IMR-90 (cell line): ENCODE data around the gene PROX2. TPM values are rescaled to one million over a fixed set of nuclear protein-coding genes. Genes with fewer than 3 reads are reported as not detected.

Experiments
- ATAC-seq: fragments of 200-7000 bp; cut with Tn5 transposase; 2 replicates; pipeline ENCODE4 v1.9.1; 2020; ENCODE audit warnings: low read depth, mild to moderate bottlenecking, moderate library complexity
- BruUV-seq: library from RNA; stranded (reverse); fragments of 400-500 nt; replicated peaks from 2 replicates; lab custom pipeline; 2021; lab: Mats Ljungman, UMichigan
- CTCF ChIA-PET: fragments of 300-600 bp; formaldehyde crosslinking; extraction: SDS; loops from one replicate; lab custom pipeline; 2021; ENCODE audit warnings: antibody characterized with exemption; lab: Yijun Ruan, JAX
- POLR2A ChIA-PET: fragments of 300-600 bp; sonication (Branson Sonifier 250); formaldehyde crosslinking; loops from one replicate; lab custom pipeline; 2022; ENCODE audit warnings: antibody characterized with exemption; ENCODE audit not compliant: unreplicated experiment; lab: Charles Lee
- DNase-seq: peaks from one replicate; pipeline ENCODE4 v3.0.0; 2013
- H2AFZ ChIP-seq: replicated peaks from 2 replicates; pipeline ENCODE3; 2013; ENCODE audit warnings: low read length, mild to moderate bottlenecking; ENCODE audit not compliant: poor library complexity
- H2AK5ac ChIP-seq: 2 replicates; pipeline ENCODE4 v1.6.1; 2013; ENCODE audit warnings: low read depth, low read length, inconsistent platforms
- H2AK9ac ChIP-seq: replicated peaks from 2 replicates; pipeline ENCODE3; 2013; ENCODE audit warnings: mild to moderate bottlenecking, low read depth, low read length, moderate library complexity; ENCODE audit not compliant: poor library complexity
- H2BK120ac ChIP-seq: 2 replicates; pipeline ENCODE4 v1.6.1; 2013; ENCODE audit warnings: low read depth, low read length, inconsistent platforms
- H2BK15ac ChIP-seq: 3 replicates; pipeline ENCODE4 v1.6.1; 2013; ENCODE audit warnings: low read depth, low read length, inconsistent platforms
- H2BK20ac ChIP-seq: 2 replicates; pipeline ENCODE4 v1.6.1; 2013; ENCODE audit warnings: low read depth, mild to moderate bottlenecking, inconsistent platforms, low read length, moderate library complexity
- H2BK5ac ChIP-seq: 2 replicates; pipeline ENCODE4 v1.6.1; 2013; ENCODE audit warnings: mild to moderate bottlenecking, low read depth, low read length, inconsistent platforms; ENCODE audit not compliant: poor library complexity, severe bottlenecking
- H3K14ac ChIP-seq: replicated peaks from 2 replicates; pipeline ENCODE4 v1.6.1; 2013; ENCODE audit warnings: low read depth, low read length, inconsistent platforms
- H3K18ac ChIP-seq: 2 replicates; pipeline ENCODE4 v1.6.1; 2013; ENCODE audit warnings: low read depth, low read length, control low read depth
- H3K23ac ChIP-seq: 2 replicates; pipeline ENCODE4 v1.6.1; 2013; ENCODE audit warnings: low read depth, low read length, inconsistent platforms
- H3K27ac ChIP-seq: 2 replicates; pipeline ENCODE4 v1.5.1; 2013; ENCODE audit warnings: mild to moderate bottlenecking, control low read depth, low read length; ENCODE audit not compliant: insufficient read depth
- H3K27me3 ChIP-seq: 2 replicates; pipeline ENCODE4 v1.6.1; 2013; ENCODE audit warnings: low read length; ENCODE audit not compliant: control insufficient read depth, insufficient read depth
- H3K36me3 ChIP-seq: 2 replicates; pipeline ENCODE4 v1.6.1; 2013; ENCODE audit warnings: low read length, mixed read lengths; ENCODE audit not compliant: control insufficient read depth, insufficient read depth
- H3K4ac ChIP-seq: 2 replicates; pipeline ENCODE4 v1.6.1; 2013; ENCODE audit warnings: low read depth, low read length, inconsistent platforms
- H3K4me1 ChIP-seq: 2 replicates; pipeline ENCODE4 v1.6.1; 2013; ENCODE audit warnings: low read length, mixed read lengths; ENCODE audit not compliant: control insufficient read depth, insufficient read depth
- H3K4me2 ChIP-seq: 2 replicates; pipeline ENCODE4 v1.6.1; 2013; ENCODE audit warnings: low read depth, mild to moderate bottlenecking, control low read depth, low read length, moderate library complexity
- H3K4me3 ChIP-seq: 2 replicates; pipeline ENCODE4 v1.5.1; 2013; ENCODE audit warnings: low read depth, mild to moderate bottlenecking, control low read depth, low read length, moderate library complexity; ENCODE audit not compliant: insufficient read depth
- H3K56ac ChIP-seq: 2 replicates; pipeline ENCODE4 v1.6.1; 2013; ENCODE audit warnings: low read length, inconsistent platforms; ENCODE audit not compliant: insufficient read depth; ENCODE audit errors: extremely low read depth
- H3K79me1 ChIP-seq, 2 experiments: 2 replicates each; pipeline ENCODE4 v1.6.1; 2013; ENCODE audit warnings: low read length in 2 of 2, inconsistent platforms in 1 of 2, low read depth in 1 of 2
- H3K9ac ChIP-seq: 2 replicates; pipeline ENCODE4 v1.6.1; 2013; ENCODE audit warnings: low read depth, low read length, control low read depth
- H3K9me1 ChIP-seq: 2 replicates; pipeline ENCODE4 v1.6.1; 2013; ENCODE audit warnings: low read length, inconsistent platforms; ENCODE audit not compliant: insufficient read depth
- H3K9me3 ChIP-seq: 2 replicates; pipeline ENCODE4 v1.6.1; 2013; ENCODE audit warnings: low read length; ENCODE audit not compliant: control insufficient read depth, insufficient read depth
- H4K20me1 ChIP-seq: 2 replicates; pipeline ENCODE4 v1.6.1; 2013; ENCODE audit warnings: low read length, inconsistent platforms; ENCODE audit not compliant: insufficient read depth
- H4K5ac ChIP-seq: 2 replicates; pipeline ENCODE4 v1.6.1; 2013; ENCODE audit warnings: mild to moderate bottlenecking, low read depth, low read length, control low read depth
- H4K8ac ChIP-seq, 2 experiments: 2 replicates each; pipeline ENCODE4 v1.6.1; 2013; ENCODE audit warnings: low read depth in 2 of 2, low read length in 2 of 2, control low read depth in 1 of 2, inconsistent platforms in 1 of 2
- H4K91ac ChIP-seq: 2 replicates; pipeline ENCODE4 v1.6.1; 2013; ENCODE audit warnings: low read depth, low read length, inconsistent platforms; ENCODE audit not compliant: insufficient read depth
- BHLHE40 ChIP-seq: fragments of 150-350 bp; IDR thresholded peaks from 2 replicates; pipeline ENCODE4 v1.6.1; 2016; ENCODE audit warnings: mild to moderate bottlenecking, low read depth, low read length
- CEBPB ChIP-seq: IDR thresholded peaks from 2 replicates; pipeline ENCODE4 v1.6.1; 2012; ENCODE audit warnings: low read depth, low read length, improper control_type of control experiment
- CHD1 ChIP-seq: IDR thresholded peaks from 2 replicates; pipeline ENCODE4 v1.6.1; 2012; ENCODE audit warnings: low read depth, low read length, improper control_type of control experiment
- CTCF ChIP-seq: conservative IDR thresholded peaks from 2 replicates; pipeline ENCODE4 v1.5.1; 2012; ENCODE audit warnings: mild to moderate bottlenecking, low read depth, low read length, improper control_type of control experiment
- MAFK ChIP-seq: IDR thresholded peaks from 2 replicates; pipeline ENCODE4 v1.6.1; 2012; ENCODE audit warnings: low read depth, low read length, improper control_type of control experiment
- MAZ ChIP-seq: IDR thresholded peaks from 2 replicates; pipeline ENCODE4 v1.6.1; 2012; ENCODE audit warnings: low read depth, mild to moderate bottlenecking, low read length, improper control_type of control experiment, moderate library complexity, borderline replicate concordance
- NFE2L2 ChIP-seq: fragments of 150-350 bp; IDR thresholded peaks from 2 replicates; pipeline ENCODE4 v1.6.1; 2016; ENCODE audit warnings: low read depth, mild to moderate bottlenecking, low read length
- POLR2A ChIP-seq: IDR thresholded peaks from 2 replicates; pipeline ENCODE4 v1.6.1; 2012; ENCODE audit warnings: mild to moderate bottlenecking, low read depth, low read length
- RAD21 ChIP-seq: IDR thresholded peaks from 2 replicates; pipeline ENCODE4 v1.6.1; 2012; ENCODE audit warnings: low read length, improper control_type of control experiment
- RCOR1 ChIP-seq: IDR thresholded peaks from 2 replicates; pipeline ENCODE4 v1.6.1; 2012; ENCODE audit warnings: mild to moderate bottlenecking, low read length, improper control_type of control experiment; ENCODE audit not compliant: insufficient replicate concordance
- RFX5 ChIP-seq: IDR thresholded peaks from 2 replicates; pipeline ENCODE4 v1.8.0; 2012; ENCODE audit warnings: low read depth, mild to moderate bottlenecking, low read length, moderate library complexity
- SMC3 ChIP-seq: fragments of 150-350 bp; IDR thresholded peaks from 2 replicates; pipeline ENCODE4 v1.6.1; 2016; ENCODE audit warnings: low read depth, mild to moderate bottlenecking, antibody characterized with exemption, low read length, moderate library complexity
- WGBS, 2 experiments: methylation state at CpG; one replicate each; pipeline versions ENCODE4 v1.1.5 to v1.1.7; 2013; ENCODE audit warnings: missing lambda C conversion rate in 2 of 2; ENCODE audit not compliant: insufficient read length in 1 of 2; ENCODE audit errors: extremely low coverage in 2 of 2; 5-methylcytosine and 5-hydroxymethylcytosine counted together
- dilution Hi-C: fragments of 300-500 bp; cut with HindIII; formaldehyde crosslinking; loops from one replicate; pipeline ENCODE4 v1.14.3; 2018; ENCODE audit warnings: low sequenced_read_pairs; ENCODE audit not compliant: unreplicated experiment
- in situ Hi-C: fragments of 300-500 bp; cut with MboI; formaldehyde crosslinking; loops from 3 replicates; pipeline ENCODE4 v1.14.3; 2019; ENCODE audit warnings: low sequenced_read_pairs, inconsistent platforms, mixed read lengths
- intact Hi-C: fragments of 100-400 bp; cut with micrococcal nuclease; formaldehyde crosslinking; loops from 2 replicates; pipeline ENCODE4 v1.10.0; 2022
- polyA plus RNA-seq, 3 experiments: library from polyadenylated mRNA; depleted of rRNA; stranded (reverse); fragments of >200 nt; gene quantifications; 2 replicates each; pipeline ENCODE4 v1.2.3, GENCODE V29; 2012; ENCODE audit warnings: low replicate concordance in 1 of 3
- total RNA-seq: library from RNA; depleted of rRNA; stranded (reverse); fragments of >200 nt; gene quantifications from 2 replicates; pipeline ENCODE4 v1.2.3, GENCODE V29; 2012
- TF ChIP-seq, protein P1 (sequence below): fragments of 150-350 bp; IDR thresholded peaks from 2 replicates; pipeline ENCODE4 v1.6.1; 2016; ENCODE audit warnings: low read depth, mild to moderate bottlenecking, low read length, moderate library complexity, borderline replicate concordance

Gene PROX2
- total and polyA plus RNA-seq, 2 of the 4 experiments (the other 2 are of a cell fraction) = not detected

- no peak overlapping the region for H3K14ac ChIP-seq
- H3K9me3 ChIP-seq = no peaks in the 10 kb centered on the region
- no peak overlapping the region for H3K9ac ChIP-seq
- no peaks in the 10 kb centered on the region for H3K36me3 ChIP-seq
- H2BK15ac ChIP-seq = no peak overlapping the region
- no peak overlapping the region for H2AFZ ChIP-seq
- no peak for ATAC-seq
- WGBS, 2 experiments = 0% methylated on average over 1 of the region's 5 CpGs; no CpG with 5 or more reads in 1 of the 2 experiments
- no TSS peak for BruUV-seq
- TF ChIP-seq MAFK = no peak
- no peak for TF ChIP-seq SMC3
- TF ChIP-seq CTCF = no peak
- TF ChIP-seq NFE2L2 = no peak
- no peak for TF ChIP-seq CEBPB
- no peak for TF ChIP-seq BHLHE40
- TF ChIP-seq POLR2A = no peak
- TF ChIP-seq CHD1 = no peak
- TF ChIP-seq RCOR1 = no peak
- no peak for TF ChIP-seq RAD21
- TF ChIP-seq, protein P1, sequence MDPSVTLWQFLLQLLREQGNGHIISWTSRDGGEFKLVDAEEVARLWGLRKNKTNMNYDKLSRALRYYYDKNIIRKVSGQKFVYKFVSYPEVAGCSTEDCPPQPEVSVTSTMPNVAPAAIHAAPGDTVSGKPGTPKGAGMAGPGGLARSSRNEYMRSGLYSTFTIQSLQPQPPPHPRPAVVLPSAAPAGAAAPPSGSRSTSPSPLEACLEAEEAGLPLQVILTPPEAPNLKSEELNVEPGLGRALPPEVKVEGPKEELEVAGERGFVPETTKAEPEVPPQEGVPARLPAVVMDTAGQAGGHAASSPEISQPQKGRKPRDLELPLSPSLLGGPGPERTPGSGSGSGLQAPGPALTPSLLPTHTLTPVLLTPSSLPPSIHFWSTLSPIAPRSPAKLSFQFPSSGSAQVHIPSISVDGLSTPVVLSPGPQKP = no peak
- no peak for TF ChIP-seq MAZ
- TF ChIP-seq RFX5 = no peak
- H3K79me1 ChIP-seq = no peaks in the 10 kb centered on the region
- no peak overlapping the region for H2BK20ac ChIP-seq
- H3K27ac ChIP-seq = no peak overlapping the region
- no peak overlapping the region for H2AK9ac ChIP-seq
- intact Hi-C loops (no loop called here), dilution Hi-C loops (no loop called here), in situ Hi-C loops (loop anchor here (5.0 to 10.0 kb wide), 2 partner anchors 164 to 391 kb away; no protein-coding TSS in a partner anchor)
- no peak overlapping the region for H3K23ac ChIP-seq
- H4K20me1 ChIP-seq = no peaks in the 10 kb centered on the region
- H4K5ac ChIP-seq = no peak overlapping the region
- ChIA-PET CTCF (no interaction called here), POLR2A (no interaction called here)
- H3K9me1 ChIP-seq = no peaks in the 10 kb centered on the region
- no peak overlapping the region for H3K4ac ChIP-seq
- H3K18ac ChIP-seq = no peak overlapping the region
- H3K27me3 ChIP-seq = no peaks in the 10 kb centered on the region
- H3K4me2 ChIP-seq = no peak overlapping the region
- H4K91ac ChIP-seq = no peak overlapping the region
- peaks cover 1% of the 10 kb centered on the region; the same call in 1 of the 2 replicates for H3K4me1 ChIP-seq
- H3K4me3 ChIP-seq = no peak overlapping the region
- no peak overlapping the region for H2BK120ac ChIP-seq
- H4K8ac ChIP-seq = no peak overlapping the region
- H2BK5ac ChIP-seq = no peak overlapping the region
- DNase-seq = no peak
- no peak overlapping the region for H2AK5ac ChIP-seq
- H3K56ac ChIP-seq = no peak overlapping the region
Observed at GRCh38 chr14:74913393-74913910, 37.5 kb upstream of the PROX2 start.
